Chondrocyte (in vitro differentiated cells): ENCODE results near the gene LEFTY2. TPM values are rescaled to one million over a fixed set of nuclear protein-coding genes. Genes with fewer than 3 reads are reported as not detected.

Experiments
- DNase-seq: peaks from one replicate; pipeline ENCODE4 v3.0.0; 2021; ENCODE audit warnings: mixed read lengths, low spot score
- H3K27ac Mint-ChIP-seq: one replicate; pipeline ENCODE4 v1.8.0; 2021; ENCODE audit warnings: mild to moderate bottlenecking, moderate library complexity, mixed read lengths; ENCODE audit not compliant: unreplicated experiment
- H3K27me3 Mint-ChIP-seq: 2 replicates; pipeline ENCODE4 v1.8.0; 2021; ENCODE audit warnings: low read depth, mixed read lengths
- H3K36me3 Mint-ChIP-seq: 2 replicates; pipeline ENCODE4 v1.8.0; 2021; ENCODE audit warnings: low read depth, mixed read lengths
- H3K4me1 Mint-ChIP-seq: 2 replicates; pipeline ENCODE4 v1.8.0; 2021; ENCODE audit warnings: low read depth, mild to moderate bottlenecking, mixed read lengths
- H3K4me3 Mint-ChIP-seq: one replicate; pipeline ENCODE4 v1.8.0; 2021; ENCODE audit warnings: mild to moderate bottlenecking, moderate library complexity, mixed read lengths; ENCODE audit not compliant: unreplicated experiment
- H3K9me3 Mint-ChIP-seq: 2 replicates; pipeline ENCODE4 v1.8.0; 2021; ENCODE audit warnings: low read depth, mixed read lengths
- long read RNA-seq: library from polyadenylated mRNA; stranded (forward); transcript quantifications from one replicate; pipeline ENCODE4 v2.0.0, GENCODE V29; 2021
- total RNA-seq: library from RNA; stranded (reverse); gene quantifications from 3 replicates; pipeline ENCODE4 v1.2.1, GENCODE V29; 2021
- TF ChIP-seq, protein P1 (sequence below): fragments of 200-600 bp; sonication (generic); IDR thresholded peaks from 2 replicates; pipeline ENCODE4 v1.5.0; 2021; ENCODE audit warnings: antibody characterized with exemption, mild to moderate bottlenecking, moderate library complexity

Gene LEFTY2, protein sequence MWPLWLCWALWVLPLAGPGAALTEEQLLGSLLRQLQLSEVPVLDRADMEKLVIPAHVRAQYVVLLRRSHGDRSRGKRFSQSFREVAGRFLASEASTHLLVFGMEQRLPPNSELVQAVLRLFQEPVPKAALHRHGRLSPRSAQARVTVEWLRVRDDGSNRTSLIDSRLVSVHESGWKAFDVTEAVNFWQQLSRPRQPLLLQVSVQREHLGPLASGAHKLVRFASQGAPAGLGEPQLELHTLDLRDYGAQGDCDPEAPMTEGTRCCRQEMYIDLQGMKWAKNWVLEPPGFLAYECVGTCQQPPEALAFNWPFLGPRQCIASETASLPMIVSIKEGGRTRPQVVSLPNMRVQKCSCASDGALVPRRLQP
- 10.2 to 39.6 TPM (median 38.3 TPM) in 3 replicates for total RNA-seq
- long read RNA-seq, transcript LEFTY2-201 (4 exons, 2,287 nt), result major isoform, 157 of 171 reads
- long read RNA-seq, partial matches to known transcripts, result 0 of 171 reads
- long read RNA-seq, other reads (novel, unspliced or antisense), result 14 of 171 reads

DNA sequence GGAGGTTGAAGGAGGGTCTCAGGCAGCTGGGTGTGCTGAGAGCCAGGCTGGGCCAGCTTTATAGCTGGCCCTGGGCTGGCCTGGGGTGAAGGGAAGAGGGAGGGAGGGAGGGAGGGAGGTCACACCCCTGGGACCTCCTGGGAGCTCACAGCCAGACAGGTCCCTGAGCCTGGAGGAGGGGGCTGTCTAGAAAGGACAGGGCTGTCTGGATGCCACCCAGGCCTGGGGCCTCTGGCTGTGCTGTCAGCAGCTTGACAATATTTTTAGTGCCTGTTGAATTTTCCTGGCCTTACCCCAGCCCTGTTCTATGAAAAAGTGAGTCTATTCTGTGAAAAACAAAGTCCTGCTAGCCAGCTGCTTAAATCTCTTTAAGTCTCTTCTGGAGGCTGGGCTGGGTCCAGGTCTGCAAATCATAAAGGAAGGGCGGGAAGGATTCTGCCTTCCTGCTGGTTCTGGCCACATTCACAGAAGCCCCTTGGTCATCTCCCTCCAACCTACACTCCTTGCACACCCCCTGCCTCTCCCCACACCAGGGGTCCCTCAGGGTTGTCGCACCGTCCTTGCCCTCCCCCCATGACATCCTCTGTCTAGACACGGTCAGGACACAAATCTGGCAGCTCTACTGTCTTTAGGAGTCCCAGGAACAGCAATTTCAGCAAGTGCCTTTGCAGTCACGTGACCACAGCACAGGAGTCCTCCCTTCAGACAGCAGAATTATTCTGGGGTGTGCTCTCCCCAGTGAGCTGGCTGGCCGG, at the start of gene LEFTY2:
Gene LEFTY2, minus strand, starts transcription at position 34 of the 755 bp plus-strand sequence. CDS start 80 bp downstream, outside the sequence.
- TF ChIP-seq, protein P1, sequence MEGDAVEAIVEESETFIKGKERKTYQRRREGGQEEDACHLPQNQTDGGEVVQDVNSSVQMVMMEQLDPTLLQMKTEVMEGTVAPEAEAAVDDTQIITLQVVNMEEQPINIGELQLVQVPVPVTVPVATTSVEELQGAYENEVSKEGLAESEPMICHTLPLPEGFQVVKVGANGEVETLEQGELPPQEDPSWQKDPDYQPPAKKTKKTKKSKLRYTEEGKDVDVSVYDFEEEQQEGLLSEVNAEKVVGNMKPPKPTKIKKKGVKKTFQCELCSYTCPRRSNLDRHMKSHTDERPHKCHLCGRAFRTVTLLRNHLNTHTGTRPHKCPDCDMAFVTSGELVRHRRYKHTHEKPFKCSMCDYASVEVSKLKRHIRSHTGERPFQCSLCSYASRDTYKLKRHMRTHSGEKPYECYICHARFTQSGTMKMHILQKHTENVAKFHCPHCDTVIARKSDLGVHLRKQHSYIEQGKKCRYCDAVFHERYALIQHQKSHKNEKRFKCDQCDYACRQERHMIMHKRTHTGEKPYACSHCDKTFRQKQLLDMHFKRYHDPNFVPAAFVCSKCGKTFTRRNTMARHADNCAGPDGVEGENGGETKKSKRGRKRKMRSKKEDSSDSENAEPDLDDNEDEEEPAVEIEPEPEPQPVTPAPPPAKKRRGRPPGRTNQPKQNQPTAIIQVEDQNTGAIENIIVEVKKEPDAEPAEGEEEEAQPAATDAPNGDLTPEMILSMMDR, result no peak
- H3K4me1 Mint-ChIP-seq, result peaks cover 37% of the 10 kb centered on the region
- DNase-seq, result no peak
- H3K9me3 Mint-ChIP-seq, result no peaks in the 10 kb centered on the region
- H3K36me3 Mint-ChIP-seq, result no peaks in the 10 kb centered on the region
- H3K4me3 Mint-ChIP-seq, result peak within 1 kb of the TSS; percentile 12
- peaks cover 1% of the 10 kb centered on the region for H3K27me3 Mint-ChIP-seq
- peak within 1 kb of the TSS; percentile 53 for H3K27ac Mint-ChIP-seq

DNA sequence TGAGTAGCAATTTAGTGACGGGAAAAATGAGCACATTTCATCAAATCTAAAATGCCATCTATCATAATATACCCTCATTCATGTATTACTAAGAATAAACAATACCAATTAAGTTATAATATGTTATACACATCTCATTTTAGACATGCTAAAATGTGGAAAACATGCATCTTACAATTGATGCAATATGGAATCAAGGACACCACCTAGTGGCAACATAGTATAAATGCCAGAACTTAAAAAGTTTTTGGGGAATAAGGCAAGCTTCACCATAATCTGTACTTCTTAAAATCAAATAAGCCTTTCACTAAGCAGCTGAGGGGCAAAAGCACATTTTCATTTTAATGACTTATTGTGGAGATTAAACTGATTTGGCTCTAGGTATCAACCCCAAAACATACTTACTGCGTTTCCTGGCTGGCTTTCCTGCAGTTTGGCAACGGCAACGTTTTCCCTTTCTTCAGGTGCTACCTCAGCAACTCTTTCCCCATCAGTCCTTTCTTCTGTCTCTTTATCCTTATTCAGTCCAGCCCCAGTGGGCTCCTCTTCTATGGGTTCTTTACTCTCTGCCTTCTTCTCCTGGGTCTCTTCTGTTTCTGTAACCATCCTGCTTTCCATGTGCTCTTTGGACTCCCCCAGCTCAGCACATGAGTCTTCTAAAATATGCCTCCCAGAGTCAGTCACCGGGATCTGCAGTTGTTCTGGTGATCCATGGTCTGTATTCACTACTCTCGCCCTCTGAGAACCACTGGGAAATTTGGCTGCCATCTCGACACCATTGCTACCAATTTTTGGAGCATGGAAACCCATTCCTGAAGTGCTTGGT, 46.7 kb upstream of the LEFTY2 start:
- Mint-ChIP-seq H3K36me3 (peaks cover 33% of the 10 kb centered on the region), H3K27ac (peak overlapping the region; percentile 53), H3K4me3 (no peak overlapping the region), H3K27me3 (no peaks in the 10 kb centered on the region), H3K9me3 (no peaks in the 10 kb centered on the region), H3K4me1 (no peaks in the 10 kb centered on the region)
- no peak for DNase-seq
- TF ChIP-seq, protein P1, result peak; percentile 87

DNA sequence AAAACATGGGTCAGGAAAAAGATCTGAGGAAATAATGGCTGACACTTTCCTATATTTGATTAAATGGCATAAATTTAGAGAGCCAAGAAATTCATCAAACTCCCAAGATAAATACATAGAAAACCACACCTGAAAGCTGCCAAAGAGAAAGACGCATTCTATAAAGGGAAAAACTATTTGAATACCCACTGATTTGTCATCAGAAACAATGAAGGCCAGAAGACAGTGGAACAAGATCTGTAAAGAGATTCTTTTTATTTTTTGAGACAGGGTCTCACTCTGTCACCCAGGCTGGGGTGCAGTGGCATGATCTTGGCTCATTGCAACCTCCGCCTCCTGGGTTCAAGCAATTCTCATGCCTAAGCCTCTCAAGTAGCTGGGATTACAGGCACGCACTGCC, 40.7 kb upstream of the LEFTY2 start:
- peaks cover 32% of the 10 kb centered on the region for H3K36me3 Mint-ChIP-seq
- H3K27me3 Mint-ChIP-seq, result no peaks in the 10 kb centered on the region
- no peak overlapping the region for H3K27ac Mint-ChIP-seq
- H3K4me1 Mint-ChIP-seq, result peaks cover 4% of the 10 kb centered on the region
- TF ChIP-seq, protein P1, result no peak
- no peak for DNase-seq
- no peak overlapping the region for H3K4me3 Mint-ChIP-seq
- H3K9me3 Mint-ChIP-seq, result peaks cover 5% of the 10 kb centered on the region

DNA sequence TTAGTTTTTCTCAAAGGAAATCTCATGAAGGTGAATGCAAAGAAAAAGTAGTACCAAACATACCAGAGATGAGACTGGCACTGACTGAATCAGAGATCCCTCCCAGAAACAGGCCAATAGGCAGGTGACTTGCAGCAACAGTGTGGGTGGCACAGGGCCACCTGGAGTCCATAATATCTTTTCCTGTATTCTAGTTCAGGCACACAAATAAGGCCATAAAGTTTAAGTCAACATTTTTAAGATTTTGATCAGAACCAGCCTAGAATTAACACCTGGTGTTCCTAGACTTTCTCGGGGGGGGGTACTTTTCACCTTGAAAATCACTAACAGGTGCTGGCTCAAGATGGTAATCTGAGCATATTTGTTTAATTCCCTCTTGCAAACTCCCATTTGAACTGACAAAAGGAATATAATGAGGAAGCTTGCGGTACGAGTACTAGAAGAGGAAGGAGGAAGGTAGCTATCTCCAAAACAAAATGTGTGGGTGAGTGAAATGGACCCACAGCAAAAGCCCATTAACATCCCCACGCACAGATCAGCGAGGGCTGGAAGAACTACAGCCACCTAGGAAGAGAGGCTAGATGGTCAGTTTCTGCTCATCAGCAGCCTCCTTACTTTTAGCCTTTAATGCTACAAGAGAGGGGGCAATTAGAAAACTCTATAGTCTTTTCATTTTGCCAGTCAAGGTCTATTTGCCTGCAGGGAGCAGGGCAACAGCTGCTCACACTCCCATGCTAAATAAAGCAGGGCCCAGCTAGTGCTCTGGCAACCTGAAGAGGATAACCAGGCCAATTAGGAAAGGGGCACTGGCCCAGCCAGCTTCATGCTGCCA, 39.2 kb upstream of the LEFTY2 start:
- Mint-ChIP-seq H3K4me1 (peaks cover 9% of the 10 kb centered on the region), H3K27me3 (no peaks in the 10 kb centered on the region), H3K9me3 (peaks cover 5% of the 10 kb centered on the region), H3K36me3 (peaks cover 27% of the 10 kb centered on the region), H3K27ac (no peak overlapping the region), H3K4me3 (no peak overlapping the region)
- TF ChIP-seq, protein P1, result no peak
- no peak for DNase-seq
